OCI-LY3 (cell line): ENCODE results near the gene ARID1B.

ENCODE experiments used
- EZH2phosphoT487 ChIP-seq: fragments of 200-600 bp; shearing (Covaris generic); IDR thresholded peaks from 2 replicates; pipeline ENCODE4 v1.6.1; 2018; ENCODE audit warnings: antibody characterized with exemption, mixed run types, low read depth
- TF ChIP-seq, protein P1 (sequence below): fragments of 200-600, 300-600 bp; sonication (generic); IDR thresholded peaks from 2 replicates; pipeline ENCODE4 v1.5.1; 2014; ENCODE audit warnings: antibody characterized with exemption, low read length, low read depth

DNA sequence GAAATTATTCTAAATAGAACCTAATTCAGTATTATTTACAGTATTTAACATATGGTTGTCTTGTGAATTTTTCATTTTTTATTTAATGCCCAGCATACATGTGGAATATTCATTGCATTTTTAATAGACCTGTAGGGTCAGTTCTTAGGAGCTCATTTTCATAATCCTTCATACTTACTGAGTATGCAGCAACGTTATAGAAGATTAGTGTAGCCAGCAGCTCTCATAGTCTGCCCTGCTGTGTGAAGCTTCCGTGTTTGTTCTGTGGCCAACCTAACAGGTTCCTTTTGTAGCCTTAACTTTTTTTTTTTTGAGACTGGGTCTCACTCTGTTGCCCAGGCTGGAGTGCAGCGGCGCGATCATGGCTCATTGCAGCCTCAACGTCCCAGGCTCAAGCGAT, 261.4 kb downstream of the ARID1B start:
- TF ChIP-seq, protein P1, sequence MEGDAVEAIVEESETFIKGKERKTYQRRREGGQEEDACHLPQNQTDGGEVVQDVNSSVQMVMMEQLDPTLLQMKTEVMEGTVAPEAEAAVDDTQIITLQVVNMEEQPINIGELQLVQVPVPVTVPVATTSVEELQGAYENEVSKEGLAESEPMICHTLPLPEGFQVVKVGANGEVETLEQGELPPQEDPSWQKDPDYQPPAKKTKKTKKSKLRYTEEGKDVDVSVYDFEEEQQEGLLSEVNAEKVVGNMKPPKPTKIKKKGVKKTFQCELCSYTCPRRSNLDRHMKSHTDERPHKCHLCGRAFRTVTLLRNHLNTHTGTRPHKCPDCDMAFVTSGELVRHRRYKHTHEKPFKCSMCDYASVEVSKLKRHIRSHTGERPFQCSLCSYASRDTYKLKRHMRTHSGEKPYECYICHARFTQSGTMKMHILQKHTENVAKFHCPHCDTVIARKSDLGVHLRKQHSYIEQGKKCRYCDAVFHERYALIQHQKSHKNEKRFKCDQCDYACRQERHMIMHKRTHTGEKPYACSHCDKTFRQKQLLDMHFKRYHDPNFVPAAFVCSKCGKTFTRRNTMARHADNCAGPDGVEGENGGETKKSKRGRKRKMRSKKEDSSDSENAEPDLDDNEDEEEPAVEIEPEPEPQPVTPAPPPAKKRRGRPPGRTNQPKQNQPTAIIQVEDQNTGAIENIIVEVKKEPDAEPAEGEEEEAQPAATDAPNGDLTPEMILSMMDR = no peak
- TF ChIP-seq EZH2phosphoT487 = no peak
